Measurements from ENCODE around the gene PEAK3. TPM values are rescaled to one million over a fixed set of nuclear protein-coding genes. Genes with fewer than 3 reads are reported as not detected.

Gene PEAK3
- total and polyA plus RNA-seq, 9 of the 15 experiments (the other 6 are each of a cell fraction or from before 2014, with no cell fraction given), result 0.07 to 0.40 TPM; not detected in 7

GRCh38 chr19:2237051-2237868 is 44.7 kb downstream of the PEAK3 start (continued):
- no peak for TF ChIP-seq MYBL2 (IDR thresholded peaks at IDR 0.05; ENCODE audit: low read depth)
- TF ChIP-seq MYBL2 (CRISPR knock-in tag; IDR thresholded peaks at IDR 0.05; ENCODE audit: borderline replicate concordance), result no peak
- TF ChIP-seq HNRNPK (IDR thresholded peaks at IDR 0.05; ENCODE audit: low read depth, low read length, poor library complexity, severe bottlenecking), result no peak
- no peak for TF ChIP-seq PHB (CRISPR knock-in tag; IDR thresholded peaks at IDR 0.05)
- no peak for TF ChIP-seq SMARCB1 (IDR thresholded peaks at IDR 0.05; ENCODE audit: insufficient read length, low read depth)
- no peak for TF ChIP-seq KLF6 (CRISPR knock-in tag; IDR thresholded peaks at IDR 0.05; ENCODE audit: borderline replicate concordance)
- no peak for TF ChIP-seq ZBTB9 (CRISPR knock-in tag; IDR thresholded peaks at IDR 0.05)
- TF ChIP-seq GABPA (tag; conservative IDR thresholded peaks at IDR 0.05; ENCODE audit: low read depth), result peak; percentile 78; the same call in 1 of the 2 replicates
- TF ChIP-seq MCM7 (IDR thresholded peaks at IDR 0.05), result no peak
- TF ChIP-seq BCOR (IDR thresholded peaks at IDR 0.05), result peak; percentile 93
- TF ChIP-seq CHD4 (IDR thresholded peaks at IDR 0.05; ENCODE audit: insufficient read depth, insufficient replicate concordance, low read depth, low read length, poor library complexity, severe bottlenecking), result no peak
- TF ChIP-seq USF1 (CRISPR knock-in tag; IDR thresholded peaks at IDR 0.05), result no peak
- TF ChIP-seq NFATC3 (IDR thresholded peaks at IDR 0.05), result peak; percentile 89
- no peak for TF ChIP-seq BRF2 (IDR thresholded peaks at IDR 0.05; ENCODE audit: borderline replicate concordance, insufficient read depth, insufficient read length)
- TF ChIP-seq HMG20B (CRISPR knock-in tag; IDR thresholded peaks at IDR 0.05), result no peak
- no peak for TF ChIP-seq FOXP1 (CRISPR knock-in tag; IDR thresholded peaks at IDR 0.05)
- no peak for TF ChIP-seq ZNF311 (CRISPR knock-in tag; IDR thresholded peaks at IDR 0.05)
- no peak for TF ChIP-seq ELK1 (CRISPR knock-in tag; IDR thresholded peaks at IDR 0.05)
- no peak for TF ChIP-seq RHOXF2B (CRISPR knock-in tag; conservative IDR thresholded peaks at IDR 0.05)
- peak; percentile 32; the same call in 1 of the 2 replicates for TF ChIP-seq CC2D1A (IDR thresholded peaks at IDR 0.05)
- no peak for TF ChIP-seq L3MBTL2 (IDR thresholded peaks at IDR 0.05)
- no peak for TF ChIP-seq POLR3A (IDR thresholded peaks at IDR 0.05; ENCODE audit: borderline replicate concordance, extremely low read depth, insufficient read depth, insufficient read length)
